GM12878 (cell line): ENCODE results near the gene UBL4B. TPM values are rescaled to one million over a fixed set of nuclear protein-coding genes. Genes with fewer than 3 reads are reported as not detected.

Experiments
- ATAC-seq: fragments of 200-7000 bp; cut with Tn5 transposase; 3 replicates; pipeline ENCODE4 v1.9.1; 2020; ENCODE audit warnings: mild to moderate bottlenecking, moderate library complexity
- BruUV-seq: library from RNA; stranded (reverse); fragments of 400-500 nt; replicated peaks from 2 replicates; lab custom pipeline; 2021; lab: Mats Ljungman, UMichigan
- CTCF ChIA-PET: fragments of 300-600 bp; sonication (Branson Sonifier 250); formaldehyde crosslinking; extraction: SDS; loops from one replicate; lab custom pipeline; 2021; ENCODE audit warnings: inconsistent platforms; lab: Yijun Ruan, JAX
- POLR2A ChIA-PET: fragments of 350-600 bp; formaldehyde crosslinking; extraction: SDS; loops from one replicate; lab custom pipeline; 2021; ENCODE audit warnings: inconsistent platforms; lab: Charles Lee
- RAD21 ChIA-PET: fragments of 300-600 bp; sonication (Branson Sonifier 250); formaldehyde crosslinking; loops from one replicate; lab custom pipeline; 2023; ENCODE audit warnings: antibody characterized with exemption; ENCODE audit not compliant: unreplicated experiment; lab: Charles Lee
- SMC1A ChIA-PET: fragments of 300-600 bp; sonication (Branson Sonifier 250); formaldehyde crosslinking; loops from one replicate; lab custom pipeline; 2023; ENCODE audit not compliant: unreplicated experiment, uncharacterized antibody; lab: Charles Lee
- DNase-seq: peaks from one replicate; pipeline ENCODE4 v3.0.0-alpha.2; 2011; ENCODE audit warnings: low read depth, low spot score
- FAIRE-seq: peaks from 3 replicates; lab custom pipeline; 2011; peaks lifted over from hg19 to GRCh38; lab: Jason Lieb, UNC
- H2AFZ ChIP-seq: 2 replicates; pipeline ENCODE4 v1.6.0; 2011; ENCODE audit warnings: low read depth, low read length, control low read depth; ENCODE audit not compliant: control insufficient read depth
- H3K27ac ChIP-seq: 2 replicates; pipeline ENCODE4 v1.5.1; 2011; ENCODE audit warnings: control low read depth; ENCODE audit not compliant: control insufficient read depth, insufficient read depth
- H3K27me3 ChIP-seq, 2 experiments: replicated peaks in 1 of 2; 2 replicates each; pipeline versions ENCODE4 v1.6.0 to v1.6.1; 2011; ENCODE audit warnings: low read length in 1 of 2; ENCODE audit not compliant: control insufficient read depth in 2 of 2, insufficient read depth in 2 of 2
- H3K36me3 ChIP-seq, 2 experiments: 2 replicates each; pipeline ENCODE4 v1.5.1; 2011; ENCODE audit warnings: low read length in 1 of 2; ENCODE audit not compliant: control insufficient read depth in 2 of 2, insufficient read depth in 2 of 2
- H3K4me1 ChIP-seq: 2 replicates; pipeline ENCODE4 v1.6.1; 2011; ENCODE audit warnings: mild to moderate bottlenecking, low read length, moderate library complexity, mixed read lengths; ENCODE audit not compliant: control insufficient read depth, insufficient read depth
- H3K4me2 ChIP-seq: 2 replicates; pipeline ENCODE4 v1.6.0; 2011; ENCODE audit warnings: control low read depth; ENCODE audit not compliant: control insufficient read depth, insufficient read depth
- H3K4me3 ChIP-seq: fragments of 200-600 bp; sonication (generic); 2 replicates; pipeline ENCODE4 v1.5.1; 2016
- H3K79me2 ChIP-seq: 2 replicates; pipeline ENCODE4 v1.6.0; 2011; ENCODE audit warnings: low read length; ENCODE audit not compliant: control insufficient read depth, insufficient read depth
- H3K9ac ChIP-seq: 2 replicates; pipeline ENCODE4 v1.8.0; 2011; ENCODE audit warnings: low read length, control low read depth, mixed read lengths; ENCODE audit not compliant: control insufficient read depth, insufficient read depth
- H3K9me3 ChIP-seq: replicated peaks from 3 replicates; pipeline ENCODE4 v1.5.1; 2011; ENCODE audit warnings: mild to moderate bottlenecking, low read length; ENCODE audit not compliant: control insufficient read depth, insufficient read depth
- H4K20me1 ChIP-seq: 2 replicates; pipeline ENCODE4 v1.6.0; 2011; ENCODE audit not compliant: control insufficient read depth, insufficient read depth
- ATF7 ChIP-seq: fragments of 450-650 bp; IDR thresholded peaks from 2 replicates; pipeline ENCODE4 v1.6.1; 2016; ENCODE audit warnings: low read depth, mild to moderate bottlenecking
- BACH1 ChIP-seq: fragments of 450-650 bp; IDR thresholded peaks from 2 replicates; pipeline ENCODE4 v1.6.1; 2017; ENCODE audit warnings: mild to moderate bottlenecking, borderline replicate concordance
- CREM ChIP-seq: IDR thresholded peaks from 2 replicates; pipeline ENCODE4 v1.6.1; 2014; ENCODE audit warnings: antibody characterized with exemption, low read depth
- EED ChIP-seq: sonication (generic); IDR thresholded peaks from 2 replicates; pipeline ENCODE4 v1.6.1; 2016; ENCODE audit warnings: antibody characterized with exemption, low read depth
- ESRRA ChIP-seq: IDR thresholded peaks from 2 replicates; pipeline ENCODE4 v1.6.1; 2012; ENCODE audit warnings: mild to moderate bottlenecking, low read length, improper control_type of control experiment
- HDAC6 ChIP-seq: fragments of 200-600 bp; sonication (generic); IDR thresholded peaks from one replicate; pipeline ENCODE4 v1.8.0; 2017; ENCODE audit warnings: antibody characterized with exemption; ENCODE audit not compliant: unreplicated experiment
- MLLT1 ChIP-seq: fragments of 450-650 bp; IDR thresholded peaks from 2 replicates; pipeline ENCODE4 v1.6.1; 2016; ENCODE audit warnings: mild to moderate bottlenecking
- NBN ChIP-seq: fragments of 450-650 bp; IDR thresholded peaks from 2 replicates; pipeline ENCODE4 v1.6.1; 2016
- NR2F1 ChIP-seq: fragments of 450-650 bp; conservative IDR thresholded peaks from 2 replicates; pipeline ENCODE4 v1.6.1; 2017; ENCODE audit warnings: mild to moderate bottlenecking
- RFX5 ChIP-seq: IDR thresholded peaks from 2 replicates; pipeline ENCODE4 v1.6.1; 2011; ENCODE audit warnings: low read depth, low read length, improper control_type of control experiment
- ZNF622 ChIP-seq: fragments of 450-650 bp; IDR thresholded peaks from 2 replicates; pipeline ENCODE4 v1.6.1; 2017; ENCODE audit warnings: mild to moderate bottlenecking, inconsistent platforms
- WGBS: methylation state at CpG from one replicate; pipeline ENCODE4 v1.1.6; 2016; ENCODE audit warnings: low lambda C conversion rate; ENCODE audit not compliant: insufficient replicate concordance, insufficient coverage; ENCODE audit errors: missing lambda C conversion rate; 5-methylcytosine and 5-hydroxymethylcytosine counted together
- in situ Hi-C: fragments of 300-500 bp; cut with MboI; formaldehyde crosslinking; loops from 9 replicates; pipeline ENCODE4 v1.14.3; 2018; ENCODE audit warnings: mixed read lengths
- intact Hi-C: fragments of 100-400 bp; cut with micrococcal nuclease; formaldehyde crosslinking; loops from one replicate; pipeline ENCODE4 v1.14.2; 2022; ENCODE audit not compliant: unreplicated experiment
- polyA plus RNA-seq, 11 experiments: library from polyadenylated mRNA; depleted of rRNA in 4 of 11; unstranded in 6 of 11; stranded (reverse) in 5 of 11; fragments of >200 nt; fragmentation: Nextera tagmentation in 4 of 11; fragmentation: Illumina TruSeq in 1 of 11; extraction: Ambion mirVana in 4 of 11; extraction: Trizol in 1 of 11; gene quantifications; 1 replicate in 1 of 11; 2 replicates in 10 of 11; pipeline versions ENCODE4 v1.2.1 to v1.2.3, GENCODE V29; 2011 to 2016; ENCODE audit warnings: inconsistent platforms in 2 of 11, missing spikeins in 2 of 11, low read depth in 1 of 11
- total RNA-seq, 4 experiments: library from RNA; depleted of rRNA in 3 of 4; stranded (reverse); fragments of >200 nt in 3 of 4; fragmentation: Illumina TruSeq in 1 of 4; extraction: Trizol in 1 of 4; gene quantifications; 2 replicates each; pipeline versions ENCODE4 v1.2.1 to v1.2.3, GENCODE V29; 2013 to 2021
- TF ChIP-seq, protein P1 (sequence below): IDR thresholded peaks from 2 replicates; pipeline ENCODE4 v1.6.1; 2011; ENCODE audit warnings: borderline replicate concordance, low read depth, mild to moderate bottlenecking, moderate library complexity, mixed read lengths, low read length; ENCODE audit not compliant: insufficient read depth; ENCODE audit errors: extremely low read length

The UBL4B gene
- total and polyA plus RNA-seq, 10 of the 15 experiments (the other 5 are each of a cell fraction or from before 2014, with no cell fraction given), result 0.06 to 0.15 TPM; not detected in 8

DNA sequence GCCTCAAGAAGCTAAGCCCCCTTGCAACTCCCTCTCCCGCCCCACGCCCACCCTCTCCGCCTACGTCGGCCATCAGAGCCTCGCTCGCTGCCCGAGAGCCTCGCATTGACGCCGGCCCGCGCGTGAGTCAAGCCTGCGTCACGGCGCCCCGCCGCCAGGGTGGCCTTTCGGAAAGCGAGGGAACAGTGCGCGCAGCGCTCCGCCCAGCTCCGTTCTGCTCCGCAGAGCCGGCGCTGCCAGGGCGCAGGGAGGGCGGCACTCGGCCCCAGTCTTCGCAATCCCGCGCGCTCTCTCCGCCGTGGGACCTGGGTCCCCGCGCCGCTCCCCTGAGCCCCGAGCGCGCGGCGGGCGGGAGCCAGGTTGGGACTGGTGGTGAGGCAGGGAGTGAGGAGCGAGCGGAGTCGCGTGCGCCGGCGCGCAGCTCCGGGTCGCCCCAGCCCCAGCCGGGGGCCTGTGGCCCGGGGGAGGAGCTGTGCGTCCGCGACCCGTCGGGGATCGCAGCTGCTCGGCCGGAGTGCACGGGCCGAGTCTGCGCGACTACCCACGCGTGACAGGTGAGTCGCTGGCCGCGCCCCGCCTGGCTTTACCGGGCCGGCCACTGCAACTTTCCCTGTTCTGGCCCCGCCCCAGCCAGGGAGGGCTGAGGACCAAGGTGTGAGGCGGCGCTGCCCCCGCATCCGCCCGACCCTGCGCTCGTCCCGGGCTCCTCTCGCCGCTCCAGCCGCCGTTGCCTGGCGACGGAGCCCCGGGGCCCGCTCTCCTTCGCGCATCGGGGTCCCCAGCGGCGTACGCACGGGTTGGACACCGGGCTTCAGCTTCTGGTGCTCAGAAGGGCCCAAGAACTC lies 38.3 kb downstream of the UBL4B start, which contains the start of gene SLC6A17 (continued):
- no peak for TF ChIP-seq MLLT1
- TF ChIP-seq ESRRA, result no peak
- no peak for TF ChIP-seq ZNF622
- no peak for TF ChIP-seq BACH1
- no peak for TF ChIP-seq CREM
- TF ChIP-seq, protein P1, sequence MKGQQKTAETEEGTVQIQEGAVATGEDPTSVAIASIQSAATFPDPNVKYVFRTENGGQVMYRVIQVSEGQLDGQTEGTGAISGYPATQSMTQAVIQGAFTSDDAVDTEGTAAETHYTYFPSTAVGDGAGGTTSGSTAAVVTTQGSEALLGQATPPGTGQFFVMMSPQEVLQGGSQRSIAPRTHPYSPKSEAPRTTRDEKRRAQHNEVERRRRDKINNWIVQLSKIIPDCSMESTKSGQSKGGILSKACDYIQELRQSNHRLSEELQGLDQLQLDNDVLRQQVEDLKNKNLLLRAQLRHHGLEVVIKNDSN, result no peak
- TF ChIP-seq NR2F1, result no peak
- no peak for TF ChIP-seq EED
- no peak for TF ChIP-seq ATF7
- no peak for TF ChIP-seq RFX5

GRCh38 chr1:110151175-110151669 lies 39.0 kb downstream of the UBL4B start:
- TF ChIP-seq NBN (no peak), HDAC6 (peak; percentile 30)
- DNase-seq (no peak), FAIRE-seq (no peak), ATAC-seq (no peak)
- ChIA-PET POLR2A (no interaction called here), CTCF (no interaction called here), RAD21 (no interaction called here), SMC1A (no interaction called here)
- in situ Hi-C loops, result no loop called here
- BruUV-seq, result no TSS peak
- H3K4me1 ChIP-seq, result no peaks in the 10 kb centered on the region
- no peak overlapping the region for H3K27ac ChIP-seq
- no peaks in the 10 kb centered on the region for H3K9me3 ChIP-seq
- H3K9ac ChIP-seq, result no peak overlapping the region
- no peaks in the 10 kb centered on the region for H4K20me1 ChIP-seq
- H3K36me3 ChIP-seq, result no peaks in the 10 kb centered on the region
- H3K4me3 ChIP-seq, result no peak overlapping the region
- WGBS, result 39% methylated on average over 34 of the region's 37 CpGs
- peaks cover 7 to 12% of the 10 kb centered on the region in 2 experiments; a peak in 3 of 4 replicates for H3K27me3 ChIP-seq
- intact Hi-C loops, result no loop called here
- no peak overlapping the region for H3K4me2 ChIP-seq
- H2AFZ ChIP-seq, result no peak overlapping the region
- H3K79me2 ChIP-seq, result no peaks in the 10 kb centered on the region
